GM12891 (cell line): ENCODE measurements around the gene KSR1.
"Not testable (repeated sequence)": the region's sequence is repeated elsewhere in the genome, so short reads cannot be mapped to it uniquely, and the experiment has no call there.

Experiments used
- DNase-seq: peaks from one replicate; pipeline ENCODE4 v3.0.0; 2011; ENCODE audit warnings: low spot score; ENCODE audit not compliant: insufficient read length
- FAIRE-seq: peaks from 2 replicates; lab custom pipeline; 2011; peaks lifted over from hg19 to GRCh38; lab: Jason Lieb, UNC
- PAX5 ChIP-seq: IDR thresholded peaks from 2 replicates; pipeline ENCODE4 v1.6.1; 2011; ENCODE audit warnings: low read length, moderate library complexity, mild to moderate bottlenecking; ENCODE audit not compliant: insufficient read depth, severe bottlenecking
- POLR2A ChIP-seq: IDR thresholded peaks from 2 replicates; pipeline ENCODE4 v1.6.1; 2011; ENCODE audit warnings: low read depth, low read length, control low read depth
- POLR2AphosphoS5 ChIP-seq: IDR thresholded peaks from 2 replicates; pipeline ENCODE4 v1.6.1; 2011; ENCODE audit warnings: low read depth, low read length, control low read depth
- POU2F2 ChIP-seq: IDR thresholded peaks from 2 replicates; pipeline ENCODE4 v1.6.1; 2011; ENCODE audit warnings: low read depth, mild to moderate bottlenecking, control low read depth, low read length, moderate library complexity
- SPI1 ChIP-seq: IDR thresholded peaks from 2 replicates; pipeline ENCODE4 v1.6.1; 2011; ENCODE audit warnings: low read depth, low read length, control low read depth
- TAF1 ChIP-seq: IDR thresholded peaks from 2 replicates; pipeline ENCODE4 v1.6.1; 2011; ENCODE audit warnings: low read depth, low read length, control low read depth

The KSR1 gene

DNA sequence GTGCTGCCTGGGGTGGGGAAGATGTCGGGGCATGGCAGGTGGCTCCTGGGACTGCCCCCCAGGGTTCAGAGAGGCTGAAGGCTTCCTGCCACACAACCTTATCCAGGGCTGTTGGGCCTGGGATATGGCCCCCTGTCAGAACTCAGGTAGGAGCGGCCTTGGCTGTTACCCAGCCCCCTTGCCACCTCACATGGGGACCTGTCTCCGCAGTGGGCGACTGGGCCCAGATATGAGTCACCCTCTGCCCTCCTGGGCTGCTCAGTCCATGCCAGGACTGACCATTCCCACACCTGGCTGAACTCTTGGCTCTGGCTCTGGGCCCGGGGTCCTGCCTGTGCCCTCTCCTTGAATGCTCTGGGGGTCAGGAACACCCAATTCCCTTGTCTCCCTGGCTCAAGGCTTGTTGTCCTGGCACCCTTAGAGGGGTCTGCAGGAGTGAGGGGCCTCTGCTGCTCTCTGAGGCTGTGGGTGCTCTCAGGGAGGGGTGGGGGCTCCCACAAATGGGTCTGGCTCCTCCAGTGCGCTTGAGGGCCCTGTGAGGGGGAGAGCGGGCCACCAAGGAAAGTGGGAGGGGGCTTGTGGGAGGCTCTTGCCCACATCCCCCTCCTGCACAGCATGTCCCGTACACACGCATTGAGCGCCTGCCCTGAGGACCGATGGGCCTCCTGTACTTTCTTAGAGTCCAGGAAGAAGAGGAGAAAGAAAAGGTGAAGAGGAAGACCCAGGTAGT lies 210.7 kb downstream of the KSR1 start:
- FAIRE-seq, result no peak
- TF ChIP-seq POU2F2, result no peak
- no peak for TF ChIP-seq TAF1
- no peak for TF ChIP-seq PAX5
- no peak for TF ChIP-seq POLR2AphosphoS5
- TF ChIP-seq SPI1, result no peak
- TF ChIP-seq POLR2A, result no peak
- DNase-seq, result no peak

DNA sequence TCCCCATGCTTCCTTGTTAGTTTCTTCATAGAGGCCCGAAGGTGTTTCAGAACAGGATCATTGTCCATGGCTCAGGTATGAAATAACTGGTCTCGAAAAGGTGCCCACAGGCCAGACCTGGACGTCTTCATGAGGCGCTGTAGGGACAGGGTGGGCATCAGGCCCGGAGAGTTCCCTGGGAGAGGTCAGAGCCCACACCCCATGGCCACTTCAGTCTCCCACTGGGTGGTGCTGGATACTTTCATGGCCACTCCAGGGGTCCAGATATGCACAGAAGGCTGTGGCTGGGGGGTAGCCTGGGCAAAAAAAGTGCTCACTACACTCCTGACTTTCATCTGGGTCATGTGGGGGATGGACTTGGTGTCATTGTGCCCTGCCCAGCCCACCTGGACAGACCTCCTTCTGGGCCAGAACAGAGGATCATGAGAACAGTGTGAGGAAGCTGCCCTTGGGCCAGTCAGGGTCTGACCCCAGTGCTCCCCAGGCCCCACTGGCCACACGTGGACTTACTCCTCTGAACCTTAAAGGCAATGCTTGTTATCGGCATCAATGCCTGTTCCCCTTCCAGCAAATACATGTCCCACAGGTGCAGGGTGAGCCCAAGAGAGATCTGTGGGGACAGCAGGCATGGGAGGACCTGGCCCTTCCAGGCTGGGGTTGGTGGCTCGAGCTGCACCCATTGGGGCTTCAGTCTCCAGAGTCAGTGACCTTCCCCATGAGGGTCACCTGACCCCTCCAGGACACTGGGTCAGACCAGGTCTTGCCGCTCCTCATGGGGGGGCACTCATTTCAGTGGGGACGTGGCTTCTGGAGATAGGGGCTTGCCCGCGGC lies 211.6 kb downstream of the KSR1 start:
- no peak for TF ChIP-seq POLR2A
- DNase-seq (no peak), FAIRE-seq (no peak)

DNA sequence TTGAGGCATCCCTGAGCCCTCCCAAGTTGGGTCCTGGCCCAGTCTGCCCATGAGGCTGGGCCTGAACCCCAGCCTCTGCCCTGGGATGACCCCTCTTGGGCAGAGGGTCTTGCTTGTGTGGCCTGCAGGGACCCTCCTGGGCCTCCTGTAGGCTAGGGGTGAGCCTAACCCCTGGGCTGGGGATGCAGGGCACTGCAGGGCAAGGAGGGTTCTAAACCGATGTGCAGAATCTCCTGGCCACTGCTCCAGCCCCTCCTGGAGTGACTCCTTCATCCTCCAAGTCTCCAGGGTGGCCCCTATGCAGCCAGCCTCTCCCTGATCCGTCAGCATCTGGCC lies 212.2 kb downstream of the KSR1 start:
- TF ChIP-seq PAX5, result no peak
- TF ChIP-seq POU2F2, result no peak
- no peak for TF ChIP-seq SPI1
- TF ChIP-seq POLR2A, result no peak
- no peak for TF ChIP-seq POLR2AphosphoS5
- TF ChIP-seq TAF1, result no peak
- FAIRE-seq (no peak), DNase-seq (no peak)

DNA sequence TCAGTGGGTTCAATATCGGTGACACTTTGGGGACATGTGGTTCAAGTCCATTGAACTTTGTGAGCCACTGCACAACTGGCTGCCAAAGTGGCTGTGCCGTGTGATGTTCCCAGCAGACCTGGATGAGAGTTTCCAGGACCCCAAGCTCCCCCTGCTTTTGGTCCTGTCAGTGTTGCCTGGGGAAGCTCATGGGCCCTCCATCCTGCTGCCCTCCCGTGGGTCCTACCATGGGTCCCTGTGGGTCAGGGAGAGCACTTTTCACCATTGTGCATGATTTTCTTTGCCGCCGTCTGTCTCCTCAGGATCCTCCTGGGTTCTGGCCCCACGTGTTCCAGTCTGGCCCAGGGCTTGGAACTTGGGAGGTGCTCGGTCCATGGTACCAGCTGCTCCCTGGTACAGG lies 212.9 kb downstream of the KSR1 start:
- TF ChIP-seq SPI1, result no peak
- no peak for TF ChIP-seq POLR2AphosphoS5
- no peak for TF ChIP-seq PAX5
- no peak for TF ChIP-seq POLR2A
- FAIRE-seq (no peak), DNase-seq (no peak)

DNA sequence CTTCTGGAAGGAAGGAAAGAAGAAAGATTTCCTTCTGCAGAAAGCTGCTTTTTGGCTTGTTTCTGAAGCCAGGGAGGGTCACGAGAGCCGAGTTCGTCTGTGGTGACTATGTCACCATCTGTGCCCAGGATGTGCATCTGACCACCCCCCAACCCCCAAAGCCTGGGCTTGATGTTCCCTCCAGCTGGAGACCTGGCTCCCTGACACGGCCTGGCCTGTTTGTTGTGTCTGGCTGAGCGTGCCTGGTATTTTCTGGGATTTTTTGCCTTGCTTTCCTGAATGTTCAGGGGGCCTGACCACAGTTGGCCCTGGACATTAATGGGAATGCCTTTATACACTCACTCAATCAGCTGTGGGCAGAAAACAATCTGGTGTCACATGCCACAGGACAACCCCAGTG lies 213.6 kb downstream of the KSR1 start:
- FAIRE-seq, result no peak
- TF ChIP-seq PAX5 (no peak), POLR2AphosphoS5 (no peak), POLR2A (no peak), POU2F2 (no peak), SPI1 (no peak), TAF1 (no peak)

DNA sequence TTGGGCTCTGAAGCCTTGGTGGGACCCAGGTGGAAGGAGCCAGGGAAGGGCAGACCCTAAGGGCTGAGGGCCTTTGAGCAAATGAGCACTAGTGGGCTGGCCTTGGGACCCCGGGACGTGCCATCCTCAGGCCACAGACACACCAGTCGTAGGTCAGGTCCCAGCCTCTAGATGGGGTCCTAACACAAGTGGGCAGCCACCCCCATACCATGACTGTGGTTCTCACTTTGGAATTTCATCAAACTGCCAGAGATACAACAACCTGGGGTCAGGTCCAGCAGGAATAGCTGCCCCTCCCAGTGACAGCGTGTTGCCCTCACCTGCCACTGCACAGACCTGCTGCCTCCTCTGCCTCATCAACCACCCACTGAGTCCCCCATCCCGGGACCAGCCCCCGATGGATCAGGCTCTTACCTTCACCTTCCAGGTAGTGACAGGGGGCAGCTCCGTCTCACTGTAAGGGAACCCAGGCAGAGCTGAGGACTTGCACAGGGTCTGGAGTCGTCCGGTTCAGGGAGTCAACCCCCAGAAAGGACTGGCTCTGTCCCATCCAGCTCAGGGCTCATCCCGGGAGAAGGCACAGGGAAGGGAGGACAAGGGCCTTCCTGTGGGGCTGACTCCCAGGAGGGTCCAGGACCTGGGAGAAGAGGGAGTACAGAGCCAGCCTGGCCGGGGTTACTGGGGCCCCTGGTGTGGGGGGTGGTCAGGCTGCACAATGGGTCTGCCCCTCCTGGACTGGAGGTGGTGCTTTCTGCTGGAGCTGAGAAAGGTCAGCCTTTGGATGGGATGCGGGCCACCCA lies 214.7 kb downstream of the KSR1 start:
- FAIRE-seq (no peak), DNase-seq (no peak)
- TF ChIP-seq POU2F2, result no peak
- no peak for TF ChIP-seq SPI1
- no peak for TF ChIP-seq TAF1
- TF ChIP-seq POLR2A, result no peak
- TF ChIP-seq POLR2AphosphoS5, result no peak
- no peak for TF ChIP-seq PAX5

More for the DNA sequence above, 213.6 kb downstream of the KSR1 start:
- no peak for DNase-seq

DNA sequence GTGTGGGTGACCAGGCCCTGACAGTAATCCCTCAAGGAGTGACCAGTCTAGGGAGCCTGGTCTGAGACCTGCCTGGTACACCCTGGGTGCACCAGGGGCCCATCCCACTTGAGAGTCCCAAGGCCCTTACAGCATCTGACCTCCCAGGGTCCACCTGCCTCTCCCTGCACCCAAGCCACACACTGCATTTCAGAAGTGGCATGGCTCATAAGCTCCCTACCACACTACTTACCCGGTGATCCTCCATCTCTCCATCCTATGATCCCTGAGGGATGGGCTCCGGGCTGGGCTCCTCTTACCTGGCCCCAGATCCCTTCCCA lies 215.3 kb downstream of the KSR1 start:
- TF ChIP-seq PAX5 (no peak), TAF1 (no peak), POLR2A (no peak), POLR2AphosphoS5 (no peak), POU2F2 (no peak), SPI1 (no peak)
- DNase-seq (no peak), FAIRE-seq (no peak)

DNA sequence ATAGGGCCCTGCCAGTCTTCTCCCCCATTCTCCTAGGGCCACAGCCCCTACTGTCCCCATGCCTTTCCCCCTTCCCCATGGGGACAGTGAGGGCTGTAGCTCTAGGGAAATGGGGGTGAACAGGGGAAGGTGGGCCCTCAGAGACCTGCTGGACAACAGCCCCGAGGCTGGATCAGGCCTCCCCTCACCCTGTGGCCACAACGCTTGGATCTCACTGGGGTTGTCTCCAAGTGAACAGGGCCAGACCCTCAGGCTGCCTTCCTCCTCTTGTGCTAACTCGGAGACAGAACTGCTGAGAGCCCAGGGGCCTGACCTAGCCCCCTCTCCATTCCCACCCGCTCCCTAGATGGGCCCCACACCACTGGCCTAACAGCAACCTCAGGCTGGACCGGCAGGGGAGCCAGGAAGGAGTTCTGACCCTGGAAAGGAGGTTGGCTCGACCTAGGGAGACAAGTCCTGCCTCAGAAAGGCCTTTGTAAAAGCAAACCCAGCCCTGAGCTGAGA lies 215.8 kb downstream of the KSR1 start:
- not testable (repeated sequence) for DNase-seq, FAIRE-seq

DNA sequence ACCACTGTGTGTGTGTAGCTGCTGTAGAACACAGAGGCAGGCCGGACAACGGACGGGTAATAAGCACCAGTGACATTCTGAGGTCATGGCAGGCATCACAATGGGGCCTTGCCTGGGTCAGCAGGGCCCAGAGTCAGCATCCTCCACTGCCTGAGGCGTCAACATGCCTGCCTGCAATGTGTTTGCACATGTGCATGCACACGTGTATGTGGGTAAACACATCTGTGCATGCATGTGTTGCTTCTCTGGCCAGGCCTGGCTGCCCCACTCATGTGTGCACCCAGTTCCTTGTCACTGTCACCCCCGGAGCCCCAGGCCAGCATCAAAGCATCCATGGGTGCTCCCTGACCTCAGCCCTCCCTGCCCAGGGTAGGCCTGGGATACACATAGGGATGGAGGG lies 218.1 kb downstream of the KSR1 start:
- TF ChIP-seq POLR2A, result no peak
- no peak for TF ChIP-seq PAX5
- no peak for TF ChIP-seq POU2F2
- no peak for TF ChIP-seq TAF1
- no peak for TF ChIP-seq POLR2AphosphoS5
- no peak for TF ChIP-seq SPI1
- no peak for DNase-seq
- no peak for FAIRE-seq
